Thyroid gland (tissue), 4 donors: ENCODE data around the gene TRAF6. TPM values are rescaled to one million over a fixed set of nuclear protein-coding genes. Genes with fewer than 3 reads are reported as not detected.
A peak's percentile ranks its signal among the peaks of the same experiment; 100 is the strongest.

Experiments
- DNase-seq, 2 donors: peaks; one replicate each; pipeline ENCODE4 v3.0.0-alpha.2; 2019
- H3K27ac ChIP-seq, 3 donors: fragments of 200-600 bp; sonication (generic); 1 replicate in 2 of 3; 2 replicates in 1 of 3; pipeline ENCODE4 v1.5.1; 2016 to 2019; ENCODE audit warnings: mild to moderate bottlenecking in 1 of 3, moderate library complexity in 1 of 3
- H3K27me3 ChIP-seq: fragments of 200-600 bp; sonication (generic); one replicate; pipeline ENCODE4 v1.5.1; 2019
- H3K36me3 ChIP-seq, 2 donors: fragments of 200-600 bp; sonication (generic); one replicate each; pipeline ENCODE4 v1.5.1; 2016 to 2019
- H3K4me1 ChIP-seq, 2 donors: fragments of 200-600 bp; sonication (generic); one replicate each; pipeline ENCODE4 v1.5.1; 2017 to 2019
- H3K4me3 ChIP-seq, 3 donors: fragments of 200-600 bp; sonication (generic); replicated peaks in 1 of 3; 1 replicate in 2 of 3; 2 replicates in 1 of 3; pipeline ENCODE4 v1.5.1; 2016; ENCODE audit warnings: mild to moderate bottlenecking in 1 of 3
- H3K9me3 ChIP-seq: fragments of 200-600 bp; sonication (generic); one replicate; pipeline ENCODE4 v1.5.1; 2017
- POLR2A ChIP-seq, 2 donors: fragments of 450-650 bp; IDR thresholded peaks; one replicate each; pipeline ENCODE4 v1.6.1; 2017; ENCODE audit warnings: antibody characterized with exemption in 2 of 2, mild to moderate bottlenecking in 2 of 2, moderate library complexity in 1 of 2
- WGBS, 2 donors: methylation state at CpG; one replicate each; pipeline ENCODE4 v1.1.5; 2017; 5-methylcytosine and 5-hydroxymethylcytosine counted together
- intact Hi-C: fragments of 100-400 bp; cut with DNase I; formaldehyde crosslinking; loops from one replicate; pipeline ENCODE4 v1.15.1; 2023
- total RNA-seq, 4 donors: library from RNA; depleted of rRNA; stranded (reverse); fragments of >200 nt; gene quantifications; one replicate each; pipeline ENCODE4 v1.2.3, GENCODE V29; 2016
- TF ChIP-seq, protein P1 (sequence below), 6 experiments: fragments of 200-600 bp in 3 of 6; fragments of 450-650 bp in 3 of 6; sonication (generic) in 3 of 6; IDR thresholded peaks; one replicate each; pipeline ENCODE4 v1.5.1; 2016 to 2019; ENCODE audit warnings: antibody characterized with exemption in 6 of 6, mild to moderate bottlenecking in 2 of 6, inconsistent platforms in 1 of 6, moderate library complexity in 1 of 6

TRAF6 gene
- total RNA-seq, 4 donors from 2014 or later = 16.0 to 30.5 (median 20.9) TPM

DNA sequence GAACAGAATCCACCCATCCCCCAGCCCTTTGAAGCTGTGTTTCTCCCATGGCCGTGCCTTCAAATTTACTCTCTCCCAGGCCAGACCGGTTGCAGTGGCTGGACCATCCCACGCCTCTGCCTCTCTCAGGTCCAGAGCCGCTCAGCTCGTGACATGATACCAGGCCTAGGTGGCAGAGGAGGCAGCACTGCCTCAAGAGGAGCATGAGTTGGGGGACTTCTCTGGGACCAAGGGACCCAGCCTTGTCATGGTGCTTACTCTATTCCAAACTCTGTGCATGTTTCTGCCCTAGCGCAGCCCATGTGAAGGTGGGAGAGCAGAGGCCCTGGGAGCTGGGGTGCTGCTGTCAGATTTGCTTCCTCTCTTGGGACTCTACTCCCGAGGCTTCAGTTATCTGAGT is 51.0 kb downstream of the TRAF6 start:
- Histone ChIP-seq H3K9me3 (no peaks in the 10 kb centered on the region), H3K27me3 (no peaks in the 10 kb centered on the region), H3K4me1 (peaks cover 0 to 19% of the 10 kb centered on the region in 2 donors), H3K36me3 (no peaks in the 10 kb centered on the region), H3K4me3 (no peak overlapping the region), H3K27ac (no peak overlapping the region)
- 84% methylated on average over 7 of the region's 7 CpGs for WGBS, 2 donors
- intact Hi-C loops = no loop called here
- DNase-seq = no peak
- no peak for TF ChIP-seq POLR2A (IDR thresholded peaks at IDR 0.05)
- TF ChIP-seq, protein P1, sequence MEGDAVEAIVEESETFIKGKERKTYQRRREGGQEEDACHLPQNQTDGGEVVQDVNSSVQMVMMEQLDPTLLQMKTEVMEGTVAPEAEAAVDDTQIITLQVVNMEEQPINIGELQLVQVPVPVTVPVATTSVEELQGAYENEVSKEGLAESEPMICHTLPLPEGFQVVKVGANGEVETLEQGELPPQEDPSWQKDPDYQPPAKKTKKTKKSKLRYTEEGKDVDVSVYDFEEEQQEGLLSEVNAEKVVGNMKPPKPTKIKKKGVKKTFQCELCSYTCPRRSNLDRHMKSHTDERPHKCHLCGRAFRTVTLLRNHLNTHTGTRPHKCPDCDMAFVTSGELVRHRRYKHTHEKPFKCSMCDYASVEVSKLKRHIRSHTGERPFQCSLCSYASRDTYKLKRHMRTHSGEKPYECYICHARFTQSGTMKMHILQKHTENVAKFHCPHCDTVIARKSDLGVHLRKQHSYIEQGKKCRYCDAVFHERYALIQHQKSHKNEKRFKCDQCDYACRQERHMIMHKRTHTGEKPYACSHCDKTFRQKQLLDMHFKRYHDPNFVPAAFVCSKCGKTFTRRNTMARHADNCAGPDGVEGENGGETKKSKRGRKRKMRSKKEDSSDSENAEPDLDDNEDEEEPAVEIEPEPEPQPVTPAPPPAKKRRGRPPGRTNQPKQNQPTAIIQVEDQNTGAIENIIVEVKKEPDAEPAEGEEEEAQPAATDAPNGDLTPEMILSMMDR (IDR thresholded peaks at IDR 0.05) = no peak

DNA sequence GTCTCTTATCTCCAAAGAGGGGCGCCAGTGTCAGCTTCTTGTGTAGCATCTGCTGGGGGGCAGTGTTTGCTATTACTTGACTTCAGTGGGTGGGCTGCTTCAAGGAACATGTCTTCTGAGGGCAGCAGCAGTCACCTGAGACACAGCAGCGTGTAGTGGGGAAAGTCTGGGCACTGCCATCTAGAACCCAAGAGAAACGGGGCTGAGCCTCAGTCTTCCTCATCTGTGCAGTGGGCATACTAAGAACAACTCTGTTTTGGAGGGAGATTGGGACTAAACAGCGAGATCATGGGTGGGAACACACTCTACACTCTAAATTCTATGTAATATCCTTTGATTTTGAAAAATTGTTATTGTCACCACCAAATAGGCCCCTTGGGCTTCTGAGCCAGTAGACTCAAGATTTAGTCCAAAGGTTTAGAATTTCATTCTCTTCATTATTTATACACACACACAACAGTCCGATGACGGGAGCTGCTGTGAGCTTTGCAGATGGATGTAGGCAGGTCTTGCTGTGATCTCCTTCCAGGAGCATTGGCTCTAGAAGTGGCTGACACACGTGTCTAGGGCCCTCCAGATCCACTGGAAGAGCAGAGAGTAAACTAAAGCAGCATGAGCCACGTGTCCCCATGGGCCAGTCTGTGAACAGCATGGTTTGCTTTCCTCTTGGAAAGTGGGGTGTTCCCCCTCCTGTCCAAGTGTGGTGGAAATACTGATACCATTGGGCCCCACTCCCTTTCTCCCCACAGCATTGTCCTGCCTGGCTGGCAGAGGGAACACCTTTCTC is 51.8 kb downstream of the TRAF6 start:
- no peak for TF ChIP-seq POLR2A (IDR thresholded peaks at IDR 0.05)
- TF ChIP-seq, protein P1 (IDR thresholded peaks at IDR 0.05) = no peak
- intact Hi-C loops = no loop called here
- H3K36me3 ChIP-seq = no peaks in the 10 kb centered on the region

DNA sequence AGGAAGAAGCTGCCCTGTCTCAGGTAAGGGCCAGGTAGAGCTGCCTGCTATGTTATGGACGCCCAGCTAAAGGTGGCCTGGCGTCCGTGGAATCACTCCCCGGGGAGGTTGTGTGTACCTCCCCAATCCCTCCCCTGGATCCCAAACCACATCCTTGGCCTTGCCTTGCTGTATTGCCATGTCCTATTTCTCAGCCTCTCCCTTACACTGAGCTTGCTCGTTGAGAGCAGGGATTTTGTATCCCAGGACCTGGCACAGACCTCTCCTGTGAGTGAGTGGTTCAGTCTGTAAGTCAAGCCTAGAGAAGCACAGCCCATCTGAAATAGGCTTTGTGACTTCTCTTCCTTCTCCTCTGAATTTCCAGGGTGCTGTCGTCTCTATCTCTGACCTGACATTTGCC is 53.9 kb downstream of the TRAF6 start:
- H3K27ac ChIP-seq = peak overlapping the region; percentile 9 to 71 (median 65)
- H3K36me3 ChIP-seq = no peaks in the 10 kb centered on the region
- WGBS, 2 donors = 64 to 83% methylated on average over 5 to 6 of the region's 6 CpGs
- peaks cover 0 to 23% of the 10 kb centered on the region in 2 donors for H3K4me1 ChIP-seq
- DNase-seq = no peak
- no peaks in the 10 kb centered on the region for H3K9me3 ChIP-seq
- intact Hi-C loops = no loop called here
- H3K4me3 ChIP-seq = no peak overlapping the region
- TF ChIP-seq POLR2A (IDR thresholded peaks at IDR 0.05) = no peak
- TF ChIP-seq, protein P1 (IDR thresholded peaks at IDR 0.05) = no peak
- H3K27me3 ChIP-seq = no peaks in the 10 kb centered on the region

More for the DNA sequence above, 51.8 kb downstream of the TRAF6 start:
- H3K4me1 ChIP-seq = peaks cover 0 to 19% of the 10 kb centered on the region in 2 donors
- no peak overlapping the region for H3K27ac ChIP-seq
- no peaks in the 10 kb centered on the region for H3K9me3 ChIP-seq
- H3K27me3 ChIP-seq = no peaks in the 10 kb centered on the region
- WGBS, 2 donors = 58 to 59% methylated on average over 8 of the region's 8 CpGs
- no peak overlapping the region for H3K4me3 ChIP-seq
- peak; percentile 36 to 43 for DNase-seq

DNA sequence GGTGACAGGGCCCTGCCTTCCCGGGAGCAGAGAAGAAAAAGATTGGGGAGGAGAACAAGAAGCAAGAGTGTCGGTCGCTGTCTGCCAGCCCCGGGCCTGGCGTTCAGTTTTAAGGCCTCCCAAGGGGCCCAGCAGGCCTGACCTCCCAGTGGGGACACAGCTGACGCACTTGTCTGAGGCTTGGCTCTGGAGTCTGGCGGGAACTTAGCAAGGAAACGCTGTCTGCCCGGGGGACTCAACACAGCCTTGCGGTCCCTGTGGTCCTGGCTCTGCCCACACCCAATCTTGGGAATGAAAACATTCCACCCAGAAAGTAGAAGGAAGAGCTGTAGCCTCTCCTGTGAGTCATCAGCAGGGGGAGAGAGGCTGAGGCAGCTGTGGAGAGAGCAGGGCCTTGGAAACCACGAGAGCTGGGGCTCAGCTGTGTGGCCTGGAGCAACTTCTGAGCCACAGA is 54.4 kb downstream of the TRAF6 start:
- H3K9me3 ChIP-seq = no peaks in the 10 kb centered on the region
- H3K4me3 ChIP-seq = no peak overlapping the region
- DNase-seq = peak; percentile 22 to 23
- TF ChIP-seq POLR2A (IDR thresholded peaks at IDR 0.05) = no peak
- TF ChIP-seq, protein P1 (IDR thresholded peaks at IDR 0.05) = no peak
- no peaks in the 10 kb centered on the region for H3K27me3 ChIP-seq
- intact Hi-C loops = no loop called here
- H3K27ac ChIP-seq = peak overlapping the region; percentile 44 to 71 (median 65)
- no peaks in the 10 kb centered on the region for H3K36me3 ChIP-seq
- WGBS, 2 donors = 64 to 67% methylated on average over 4 to 10 of the region's 11 CpGs
- peaks cover 0 to 23% of the 10 kb centered on the region in 2 donors for H3K4me1 ChIP-seq

DNA sequence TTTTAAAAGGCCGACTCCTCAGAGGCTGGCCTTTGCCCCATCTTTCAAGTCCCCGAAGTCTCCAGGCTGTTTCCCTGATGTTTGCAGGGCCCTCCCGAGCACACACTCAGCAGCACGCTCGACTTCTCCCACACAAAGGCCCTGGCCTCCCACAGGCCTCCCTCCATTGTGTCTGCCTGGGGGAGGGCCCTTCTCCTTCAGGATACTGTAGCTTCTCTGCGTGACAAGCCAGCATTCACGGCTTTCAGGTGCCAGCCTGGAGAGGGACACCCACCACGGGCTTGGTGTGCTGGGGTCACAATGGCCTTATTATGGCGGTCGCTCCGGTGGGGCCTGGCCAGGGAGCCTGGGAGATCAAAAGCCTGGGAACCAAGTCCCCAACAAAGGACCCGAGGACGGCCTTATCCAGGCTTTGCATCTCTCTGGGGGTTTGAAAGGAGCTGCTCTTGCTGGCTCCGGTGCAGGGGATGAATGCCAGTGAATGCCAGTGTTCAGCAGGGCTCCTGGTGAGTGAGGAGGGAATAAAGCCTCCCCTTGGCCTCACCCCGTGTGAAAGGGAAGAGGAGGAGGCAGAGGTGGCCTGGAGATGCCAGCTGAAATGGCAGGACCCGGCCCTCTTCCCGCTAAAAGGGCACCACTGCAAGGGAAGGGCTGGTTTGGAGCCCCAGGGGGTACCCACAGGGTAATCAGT is 55.0 kb downstream of the TRAF6 start:
- no peaks in the 10 kb centered on the region for H3K27me3 ChIP-seq
- H3K27ac ChIP-seq = peak overlapping the region; percentile 44 to 71 (median 65)
- no peak overlapping the region for H3K4me3 ChIP-seq
- no peak for TF ChIP-seq POLR2A (IDR thresholded peaks at IDR 0.05)
- TF ChIP-seq, protein P1 (IDR thresholded peaks at IDR 0.05) = no peak
- intact Hi-C loops = no loop called here
- H3K4me1 ChIP-seq = peaks cover 5 to 23% of the 10 kb centered on the region in 2 donors
- no peak for DNase-seq
- WGBS, 2 donors = 67 to 77% methylated on average over 17 of the region's 17 CpGs
- H3K36me3 ChIP-seq = no peaks in the 10 kb centered on the region
- H3K9me3 ChIP-seq = no peaks in the 10 kb centered on the region
